UCSD-AML1 (cell line): ENCODE measurements around the gene SMC6.

Experiments
- DNase-seq: peaks from one replicate; lab custom pipeline; 2025; ENCODE audit not compliant: unreplicated experiment; lab: John Stamatoyannopoulos, UW

SMC6 gene

DNA sequence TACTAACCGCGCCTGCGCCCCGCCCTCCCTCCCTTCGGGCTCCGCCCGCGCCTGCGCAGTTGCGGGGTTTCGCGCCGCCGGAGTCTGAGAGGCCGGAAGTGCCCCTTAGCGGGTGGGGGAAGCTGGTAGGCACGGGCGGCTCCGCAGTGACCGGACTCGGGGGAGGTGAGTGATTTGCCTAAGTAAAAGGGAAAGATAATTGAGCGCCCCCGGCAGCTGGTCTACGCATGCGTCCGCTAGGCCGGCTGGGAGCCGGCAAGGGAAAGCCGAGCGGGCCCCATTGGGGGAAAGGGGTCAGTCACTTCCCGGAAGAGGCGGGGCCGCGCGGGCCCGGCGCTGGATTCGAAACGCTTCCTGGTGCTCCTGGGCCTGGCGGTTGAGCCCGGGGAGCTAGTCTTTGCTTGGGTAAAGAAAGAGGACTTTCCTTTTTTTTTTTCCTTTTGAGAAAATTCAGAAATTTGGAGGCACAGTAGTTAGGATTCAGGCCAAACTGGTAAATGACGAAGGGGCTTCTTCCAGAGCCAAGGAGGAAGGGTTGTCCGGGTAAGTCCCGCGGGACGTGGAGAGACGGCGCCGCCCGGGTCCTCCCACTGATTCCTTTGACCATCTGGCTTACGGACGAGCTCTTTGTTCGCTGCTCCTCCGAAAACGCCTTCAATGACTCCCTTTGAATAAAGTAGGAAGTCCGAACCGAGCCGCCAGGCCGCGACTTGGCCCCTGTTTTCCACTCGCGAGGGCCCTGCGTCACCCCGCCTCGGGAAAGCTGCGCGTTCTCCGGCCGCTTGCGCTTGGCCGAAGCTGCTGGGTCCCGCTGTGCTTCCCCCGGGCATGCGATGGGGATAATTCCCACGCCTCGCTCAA, at the start of gene SMC6, which contains the start of gene GEN1:
SMC6 (minus strand) TSS at position 8 of the 861 bp plus-strand sequence. CDS start 7,864 bp downstream, outside the sequence.
GEN1 (plus strand) TSS at position 336 of the 861 bp plus-strand sequence. CDS start 5,806 bp downstream, outside the sequence.
- DNase-seq, result peak; percentile 98

- no peak for DNase-seq
Measured at GRCh38 chr2:17800693-17801458, 47.3 kb upstream of the SMC6 start.

- DNase-seq, result no peak
Measured at GRCh38 chr2:17800219-17800618, 46.6 kb upstream of the SMC6 start.

GRCh38 chr2:17799301-17800120, 45.9 kb upstream of the SMC6 start:
- no peak for DNase-seq

- DNase-seq, result no peak
Measured at GRCh38 chr2:17798338-17798737, 44.7 kb upstream of the SMC6 start.

DNA sequence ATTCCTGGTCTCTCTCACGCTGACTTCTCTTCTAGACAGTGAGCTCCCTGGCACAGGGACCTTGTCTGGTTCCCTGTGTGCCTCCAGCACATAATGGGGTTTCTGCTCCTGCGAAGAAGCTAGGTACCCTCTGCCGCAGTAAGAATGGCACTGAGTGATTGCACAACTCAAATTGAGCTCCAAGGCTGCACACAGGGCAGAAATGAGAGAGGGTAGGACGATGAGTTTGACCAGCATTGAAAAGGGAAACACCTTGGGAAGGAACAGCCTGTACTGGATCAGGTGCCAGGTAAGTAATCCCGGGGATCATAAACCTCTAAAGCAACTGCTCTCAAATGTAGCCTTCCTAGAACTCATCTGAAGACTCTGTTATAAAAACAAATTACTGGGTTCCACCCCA, 41.7 kb upstream of the SMC6 start:
- no peak for DNase-seq

DNA sequence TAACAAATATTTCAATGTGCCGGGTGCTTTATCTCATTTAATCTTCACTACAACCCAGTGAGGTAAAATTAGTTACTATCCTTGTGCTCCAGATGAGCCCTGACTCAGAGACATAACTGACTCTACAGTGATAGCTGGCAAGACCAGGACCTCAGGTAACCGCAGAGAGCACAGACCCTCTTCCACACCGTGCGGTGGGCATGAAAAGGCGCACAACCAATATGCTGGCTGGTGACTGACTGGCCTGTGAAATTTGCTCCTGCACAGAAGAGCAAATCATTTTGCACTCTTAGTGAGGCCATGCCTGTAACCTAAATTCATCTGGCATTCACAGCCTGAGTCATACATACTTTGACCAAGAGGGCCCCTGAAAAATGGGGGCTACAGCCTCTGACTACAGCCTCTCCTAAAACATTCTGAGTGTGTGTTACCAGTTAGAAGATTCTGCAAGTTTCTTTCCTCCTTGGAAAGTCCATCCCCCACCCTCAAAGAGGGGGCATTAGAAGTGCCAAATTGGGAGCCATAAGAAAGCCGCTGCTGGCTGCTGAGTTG, 40.3 kb upstream of the SMC6 start:
- DNase-seq, result no peak

DNA sequence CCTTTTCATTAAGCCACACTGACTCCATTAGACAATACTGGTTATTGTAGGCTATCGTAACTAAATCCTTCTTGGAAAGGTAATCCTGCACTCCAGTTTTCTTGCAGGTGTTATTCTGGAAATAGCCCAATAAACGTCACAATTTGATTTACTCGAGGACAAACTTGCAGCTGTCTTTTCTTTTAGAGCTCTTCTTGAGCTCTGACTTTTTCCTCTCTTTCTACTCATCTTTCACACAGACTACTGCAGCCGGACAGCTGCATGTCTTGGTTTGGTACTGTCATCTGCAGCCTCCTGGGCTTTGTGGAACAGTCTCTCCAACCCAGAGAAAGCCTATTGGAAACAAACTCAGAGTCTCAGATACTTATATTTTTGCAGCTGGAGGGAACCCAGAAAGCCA, 39.7 kb upstream of the SMC6 start:
- DNase-seq, result no peak

GRCh38 chr2:17792515-17792914, 38.9 kb upstream of the SMC6 start:
- no peak for DNase-seq

GRCh38 chr2:17791817-17792130, 38.2 kb upstream of the SMC6 start:
- DNase-seq, result no peak

GRCh38 chr2:17791121-17791816, 37.7 kb upstream of the SMC6 start:
- no peak for DNase-seq

- DNase-seq, result no peak
Measured at GRCh38 chr2:17790536-17790935, 36.9 kb upstream of the SMC6 start.

GRCh38 chr2:17788773-17789172, 35.2 kb upstream of the SMC6 start:
- no peak for DNase-seq

- no peak for DNase-seq
Measured at GRCh38 chr2:17786727-17787126, 33.1 kb upstream of the SMC6 start.

DNA sequence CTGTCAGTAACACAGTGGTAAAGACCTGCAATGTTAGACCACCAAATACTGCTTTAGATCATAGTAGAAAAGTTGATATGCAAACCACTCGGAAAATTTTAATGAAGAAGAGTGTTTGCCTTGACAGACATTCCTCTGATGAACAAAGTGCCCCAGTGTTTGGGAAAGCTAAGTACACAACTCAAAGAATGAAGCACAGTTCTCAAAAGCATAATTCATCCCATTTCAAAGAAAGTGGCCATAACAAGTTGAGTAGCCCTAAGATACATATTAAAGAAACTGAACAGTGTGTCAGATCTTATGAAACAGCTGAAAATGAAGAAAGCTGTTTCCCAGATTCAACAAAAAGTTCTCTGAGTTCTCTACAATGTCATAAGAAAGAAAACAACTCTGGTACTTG, 27.9 kb upstream of the SMC6 start:
- no peak for DNase-seq

DNA sequence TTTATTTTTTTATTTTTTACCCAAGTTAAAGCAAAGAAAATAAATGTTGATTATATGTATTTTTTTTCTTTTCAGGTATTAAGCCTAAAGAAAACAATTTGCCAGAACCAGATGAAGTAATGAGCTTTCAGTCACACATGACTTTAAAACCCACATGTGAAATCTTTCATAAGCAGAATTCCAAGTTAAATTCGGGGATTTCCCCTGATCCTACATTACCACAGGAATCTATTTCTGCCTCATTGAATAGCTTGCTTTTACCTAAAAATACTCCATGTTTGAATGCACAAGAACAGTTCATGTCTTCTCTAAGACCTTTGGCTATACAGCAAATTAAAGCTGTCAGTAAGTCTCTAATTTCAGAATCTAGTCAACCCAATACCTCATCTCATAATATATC, 26.9 kb upstream of the SMC6 start:
- no peak for DNase-seq

DNA sequence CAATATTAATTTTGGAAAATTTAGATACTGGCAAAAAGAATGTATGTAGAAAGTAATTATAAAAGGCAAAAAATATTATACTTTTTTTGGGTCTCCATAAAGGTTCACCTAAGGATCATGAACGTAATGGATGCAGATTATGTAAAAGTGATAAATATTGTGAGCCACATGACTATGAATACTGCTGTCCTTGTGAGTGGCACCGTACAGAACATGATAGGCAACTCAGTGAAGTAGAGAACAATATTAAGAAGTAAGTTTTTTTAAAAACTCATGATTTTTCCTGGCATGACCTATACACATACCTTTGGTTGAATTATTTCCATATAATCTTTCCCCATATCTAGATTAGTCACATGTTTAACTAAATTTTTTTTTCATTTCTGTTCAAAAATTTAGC, 18.9 kb upstream of the SMC6 start:
- no peak for DNase-seq

DNA sequence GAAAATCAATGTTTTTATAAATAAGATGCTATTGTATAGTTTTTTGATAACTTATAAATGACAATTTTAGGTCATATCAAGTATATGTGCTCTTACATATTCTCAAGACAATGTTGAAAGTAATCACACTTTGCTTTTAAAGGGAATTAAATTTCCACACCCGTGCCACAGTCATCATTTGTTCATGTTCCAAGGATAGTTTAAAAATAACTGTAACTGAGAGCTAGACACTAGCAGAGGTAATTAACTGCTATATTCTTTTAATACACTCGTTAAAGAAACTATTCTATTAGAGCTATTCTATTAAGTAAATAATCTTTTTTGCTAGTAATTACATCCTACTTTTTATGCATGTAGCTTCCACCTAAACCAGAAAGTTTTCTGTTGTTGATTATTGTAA, 18.3 kb upstream of the SMC6 start:
- no peak for DNase-seq

DNA sequence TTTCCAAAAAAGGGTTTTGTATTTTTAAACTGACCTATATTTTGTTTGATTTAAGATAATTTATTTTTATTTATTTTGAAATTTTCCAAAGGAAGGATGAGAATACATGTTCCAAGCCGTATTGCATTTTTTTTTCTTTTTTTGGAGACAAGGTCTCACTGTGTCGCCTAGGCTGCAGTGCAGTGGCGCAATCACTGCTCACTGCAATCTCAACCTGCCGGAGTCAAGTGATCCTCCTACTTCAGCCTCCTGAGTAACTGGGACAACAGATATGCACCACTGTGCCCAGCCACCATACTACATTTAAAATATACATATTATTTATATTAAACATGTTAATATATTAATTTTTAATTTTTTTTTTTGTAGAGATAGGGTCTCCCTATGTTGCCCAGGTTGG, 15.3 kb upstream of the SMC6 start:
- no peak for DNase-seq

DNA sequence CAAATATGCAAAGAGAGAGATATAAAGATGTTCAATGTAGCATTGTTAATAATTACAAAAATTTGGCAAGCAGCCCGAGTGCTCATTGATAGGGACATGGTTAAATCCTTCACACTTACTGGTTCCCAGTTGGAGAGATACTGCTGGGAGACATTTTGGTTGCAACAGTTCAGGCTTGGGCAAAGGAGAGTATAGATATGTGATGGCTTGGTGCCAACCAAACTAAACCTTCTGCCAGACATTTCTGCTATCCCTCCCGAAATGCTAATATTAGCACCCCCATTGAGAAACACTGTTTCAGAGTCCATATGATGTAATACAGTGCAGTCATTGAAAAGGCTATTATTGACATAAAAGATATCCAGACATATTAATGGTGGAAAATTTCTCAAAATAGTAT, 11.8 kb upstream of the SMC6 start:
- no peak for DNase-seq
